Left lung (tissue), 10 donors: ENCODE results near the gene CSTPP1. TPM values are rescaled to one million over a fixed set of nuclear protein-coding genes. Genes with fewer than 3 reads are reported as not detected.

Source experiments
- ATAC-seq: fragments of 200-7000 bp; cut with Tn5 transposase; one replicate; pipeline ENCODE4 v1.9.1; 2020; ENCODE audit warnings: moderate library complexity
- DNase-seq, 4 donors: peaks; one replicate each; pipeline ENCODE4 v3.0.0-alpha.2; 2013 to 2020
- H3K27ac ChIP-seq, 2 donors: fragments of 200-600 bp; sonication (generic) in 1 of 2; one replicate each; pipeline versions ENCODE4 v1.5.0 to v1.8.0; 2020 to 2021
- H3K27me3 ChIP-seq, 2 donors: fragments of 200-600 bp; sonication (generic) in 1 of 2; one replicate each; pipeline versions ENCODE4 v1.5.0 to v1.8.0; 2020 to 2021
- H3K36me3 ChIP-seq, 2 donors: fragments of 200-600 bp; sonication (generic) in 1 of 2; one replicate each; pipeline versions ENCODE4 v1.5.0 to v1.8.0; 2020 to 2021
- H3K4me1 ChIP-seq, 2 donors: fragments of 200-600 bp; one replicate each; pipeline ENCODE4 v1.8.0; 2021
- H3K4me3 ChIP-seq, 2 donors: fragments of 200-600 bp; sonication (generic) in 1 of 2; one replicate each; pipeline versions ENCODE4 v1.5.0 to v1.8.0; 2020 to 2021; ENCODE audit warnings: mild to moderate bottlenecking in 1 of 2
- H3K9me3 ChIP-seq, 2 donors: fragments of 200-600 bp; sonication (generic) in 1 of 2; one replicate each; pipeline versions ENCODE4 v1.5.0 to v1.8.0; 2020 to 2021
- CTCF ChIP-seq, 2 donors: fragments of 200-600 bp; sonication (generic) in 1 of 2; IDR thresholded peaks; one replicate each; pipeline versions ENCODE4 v1.5.0 to v1.8.0; 2021; ENCODE audit warnings: antibody characterized with exemption in 2 of 2
- intact Hi-C, 2 donors: fragments of 100-400 bp; cut with DNase I; formaldehyde crosslinking; loops; one replicate each; pipeline versions ENCODE4 v1.11.2 to v1.14.2; 2022
- polyA plus RNA-seq, 6 donors: library from polyadenylated mRNA; unstranded; fragments of 120-200 nt; gene quantifications; one replicate each; pipeline ENCODE4 v1.2.1, GENCODE V29; 2013; ENCODE audit not compliant: insufficient read length in 6 of 6
- total RNA-seq, 2 donors: library from RNA; stranded (reverse); fragmentation: NEBNext Ultra II Directional; extraction: Animal tissue kit (Norgen Biotek cat#: 25700); gene quantifications; one replicate each; pipeline ENCODE4 v1.2.1, GENCODE V29; 2021
- donor health status: DM: no; HTN: yes; CAD: no.
- donor health status: DM: no; HTN: no; CAD: no.

The CSTPP1 gene
- total and polyA plus RNA-seq, 8 donors = 28.7 to 56.0 (median 51.4) TPM

GRCh38 chr11:47185305-47186075 is 248.9 kb downstream of the CSTPP1 start:
- DNase-seq = peak in 3 of 4 donors; percentile 79 to 88 (median 84)
- H3K27me3 ChIP-seq = peaks cover 4 to 57% of the 10 kb centered on the region in 2 donors
- peak overlapping the region; percentile 78 to 80 for H3K27ac ChIP-seq
- peaks cover 18 to 30% of the 10 kb centered on the region in 2 donors for H3K4me1 ChIP-seq
- no peaks in the 10 kb centered on the region for H3K9me3 ChIP-seq
- peak overlapping the region; percentile 54 to 65 for H3K4me3 ChIP-seq
- intact Hi-C loops = no loop called here
- no peak for TF ChIP-seq CTCF (IDR thresholded peaks at IDR 0.05)
- peaks cover 0 to under 1% of the 10 kb centered on the region in 2 donors for H3K36me3 ChIP-seq
- ATAC-seq = peak; percentile 70

GRCh38 chr11:47186076-47186699 is 249.6 kb downstream of the CSTPP1 start, which contains the start of gene PACSIN3:
Gene PACSIN3 (minus strand): TSS chr11:47186434. CDS start chr11:47182727, 3,707 bp downstream.
- DNase-seq (peak in 3 of 4 donors; percentile 51 to 90 (median 64)), ATAC-seq (peak; percentile 67)
- H3K27me3 ChIP-seq = peaks cover 4 to 57% of the 10 kb centered on the region in 2 donors
- H3K36me3 ChIP-seq = no peaks in the 10 kb centered on the region
- peaks cover 18 to 30% of the 10 kb centered on the region in 2 donors for H3K4me1 ChIP-seq
- no peaks in the 10 kb centered on the region for H3K9me3 ChIP-seq
- peak within 1 kb of the TSS; percentile 78 to 80 for H3K27ac ChIP-seq
- intact Hi-C loops = no loop called here
- peak in 1 of 2 donors; percentile 17 for TF ChIP-seq CTCF (IDR thresholded peaks at IDR 0.05)
- peak within 1 kb of the TSS; percentile 54 to 65 for H3K4me3 ChIP-seq

GRCh38 chr11:47186700-47187695 is 250.4 kb downstream of the CSTPP1 start:
- no peaks in the 10 kb centered on the region for H3K9me3 ChIP-seq
- peak overlapping the region; percentile 35 to 78 for H3K27ac ChIP-seq
- peak; percentile 38 for ATAC-seq
- peaks cover 4 to 57% of the 10 kb centered on the region in 2 donors for H3K27me3 ChIP-seq
- DNase-seq = peak in 3 of 4 donors; percentile 35 to 81 (median 67)
- peak overlapping the region; percentile 54 to 65 for H3K4me3 ChIP-seq
- TF ChIP-seq CTCF (IDR thresholded peaks at IDR 0.05) = no peak
- H3K4me1 ChIP-seq = peaks cover 18 to 30% of the 10 kb centered on the region in 2 donors
- no peaks in the 10 kb centered on the region for H3K36me3 ChIP-seq
- intact Hi-C loops = no loop called here

- DNase-seq (no peak), ATAC-seq (no peak)
- peaks cover 18 to 30% of the 10 kb centered on the region in 2 donors for H3K4me1 ChIP-seq
- H3K9me3 ChIP-seq = no peaks in the 10 kb centered on the region
- H3K27me3 ChIP-seq = peaks cover 4 to 57% of the 10 kb centered on the region in 2 donors
- H3K4me3 ChIP-seq = peak overlapping the region in 1 of 2 donors; percentile 54
- no peak for TF ChIP-seq CTCF (IDR thresholded peaks at IDR 0.05)
- peak overlapping the region; percentile 35 to 49 for H3K27ac ChIP-seq
- H3K36me3 ChIP-seq = no peaks in the 10 kb centered on the region
- intact Hi-C loops = no loop called here
These were observed 251.2 kb downstream of the CSTPP1 start for GRCh38 chr11:47187723-47188122.
